Loucy (cell line): ENCODE results near the gene NCOA5.

ENCODE experiments used
- CTCF ChIP-seq: fragments of 200-600 bp; sonication (generic); conservative IDR thresholded peaks from 2 replicates; pipeline ENCODE4 v1.5.1; 2014; ENCODE audit warnings: mild to moderate bottlenecking, antibody characterized with exemption, low read length
- EZH2phosphoT487 ChIP-seq: fragments of 200-600 bp; IDR thresholded peaks from 2 replicates; pipeline ENCODE4 v1.6.1; 2018; ENCODE audit warnings: antibody characterized with exemption, mild to moderate bottlenecking, moderate library complexity, borderline replicate concordance

- TF ChIP-seq CTCF (no peak), EZH2phosphoT487 (no peak)
These were observed 21.5 kb upstream of the NCOA5 start for GRCh38 chr20:46111028-46111835.
